Stomach (tissue), 4 donors: Measurements from ENCODE around the gene PSKH1.

ENCODE experiments used
- POLR2A ChIP-seq, 4 donors: fragments of 450-650 bp; IDR thresholded peaks; one replicate each; pipeline ENCODE4 v1.6.1; 2016; ENCODE audit warnings: antibody characterized with exemption in 4 of 4, control low read depth in 2 of 4, mild to moderate bottlenecking in 1 of 4, moderate library complexity in 1 of 4
- POLR2AphosphoS5 ChIP-seq, 3 donors: sonication (generic); formaldehyde crosslinking; IDR thresholded peaks; one replicate each; pipeline ENCODE4 v1.6.1; 2016; ENCODE audit warnings: antibody characterized with exemption in 3 of 3
- TF ChIP-seq, protein P1 (sequence below), 7 experiments: fragments of 450-650 bp in 4 of 7; fragments of 200-600 bp in 3 of 7; sonication (generic) in 3 of 7; IDR thresholded peaks; one replicate each; pipeline ENCODE4 v1.5.1; 2016 to 2019; ENCODE audit warnings: antibody characterized with exemption in 7 of 7, control low read depth in 2 of 7, mild to moderate bottlenecking in 1 of 7

- TF ChIP-seq POLR2A (IDR thresholded peaks at IDR 0.05) (no peak), POLR2AphosphoS5 (IDR thresholded peaks at IDR 0.05) (peak; percentile 38 to 75 (median 57))
- TF ChIP-seq, protein P1, sequence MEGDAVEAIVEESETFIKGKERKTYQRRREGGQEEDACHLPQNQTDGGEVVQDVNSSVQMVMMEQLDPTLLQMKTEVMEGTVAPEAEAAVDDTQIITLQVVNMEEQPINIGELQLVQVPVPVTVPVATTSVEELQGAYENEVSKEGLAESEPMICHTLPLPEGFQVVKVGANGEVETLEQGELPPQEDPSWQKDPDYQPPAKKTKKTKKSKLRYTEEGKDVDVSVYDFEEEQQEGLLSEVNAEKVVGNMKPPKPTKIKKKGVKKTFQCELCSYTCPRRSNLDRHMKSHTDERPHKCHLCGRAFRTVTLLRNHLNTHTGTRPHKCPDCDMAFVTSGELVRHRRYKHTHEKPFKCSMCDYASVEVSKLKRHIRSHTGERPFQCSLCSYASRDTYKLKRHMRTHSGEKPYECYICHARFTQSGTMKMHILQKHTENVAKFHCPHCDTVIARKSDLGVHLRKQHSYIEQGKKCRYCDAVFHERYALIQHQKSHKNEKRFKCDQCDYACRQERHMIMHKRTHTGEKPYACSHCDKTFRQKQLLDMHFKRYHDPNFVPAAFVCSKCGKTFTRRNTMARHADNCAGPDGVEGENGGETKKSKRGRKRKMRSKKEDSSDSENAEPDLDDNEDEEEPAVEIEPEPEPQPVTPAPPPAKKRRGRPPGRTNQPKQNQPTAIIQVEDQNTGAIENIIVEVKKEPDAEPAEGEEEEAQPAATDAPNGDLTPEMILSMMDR (IDR thresholded peaks at IDR 0.05), result no peak
These were observed 50.8 kb downstream of the PSKH1 start, which contains the start of gene LCAT for GRCh38 chr16:67943619-67944504.
